Left renal cortex interstitium (tissue), 4 donors: Measurements from ENCODE around the gene CORO2B. TPM values are rescaled to one million over a fixed set of nuclear protein-coding genes. Genes with fewer than 3 reads are reported as not detected.

Experiments
- DNase-seq, 4 donors: peaks; one replicate each; pipeline ENCODE4 v3.0.0-alpha.2; 2013; ENCODE audit warnings: low read depth in 4 of 4, low spot score in 2 of 4, missing footprints in 1 of 4
- polyA plus RNA-seq, 4 donors: library from polyadenylated mRNA; unstranded; fragments of 120-200 nt; gene quantifications; one replicate each; pipeline ENCODE4 v1.2.1, GENCODE V29; 2013; ENCODE audit not compliant: insufficient read length in 4 of 4

CORO2B gene
- 10 to 100 TPM; 20.5 to 24.9 (median 22.8) TPM for polyA plus RNA-seq

DNA sequence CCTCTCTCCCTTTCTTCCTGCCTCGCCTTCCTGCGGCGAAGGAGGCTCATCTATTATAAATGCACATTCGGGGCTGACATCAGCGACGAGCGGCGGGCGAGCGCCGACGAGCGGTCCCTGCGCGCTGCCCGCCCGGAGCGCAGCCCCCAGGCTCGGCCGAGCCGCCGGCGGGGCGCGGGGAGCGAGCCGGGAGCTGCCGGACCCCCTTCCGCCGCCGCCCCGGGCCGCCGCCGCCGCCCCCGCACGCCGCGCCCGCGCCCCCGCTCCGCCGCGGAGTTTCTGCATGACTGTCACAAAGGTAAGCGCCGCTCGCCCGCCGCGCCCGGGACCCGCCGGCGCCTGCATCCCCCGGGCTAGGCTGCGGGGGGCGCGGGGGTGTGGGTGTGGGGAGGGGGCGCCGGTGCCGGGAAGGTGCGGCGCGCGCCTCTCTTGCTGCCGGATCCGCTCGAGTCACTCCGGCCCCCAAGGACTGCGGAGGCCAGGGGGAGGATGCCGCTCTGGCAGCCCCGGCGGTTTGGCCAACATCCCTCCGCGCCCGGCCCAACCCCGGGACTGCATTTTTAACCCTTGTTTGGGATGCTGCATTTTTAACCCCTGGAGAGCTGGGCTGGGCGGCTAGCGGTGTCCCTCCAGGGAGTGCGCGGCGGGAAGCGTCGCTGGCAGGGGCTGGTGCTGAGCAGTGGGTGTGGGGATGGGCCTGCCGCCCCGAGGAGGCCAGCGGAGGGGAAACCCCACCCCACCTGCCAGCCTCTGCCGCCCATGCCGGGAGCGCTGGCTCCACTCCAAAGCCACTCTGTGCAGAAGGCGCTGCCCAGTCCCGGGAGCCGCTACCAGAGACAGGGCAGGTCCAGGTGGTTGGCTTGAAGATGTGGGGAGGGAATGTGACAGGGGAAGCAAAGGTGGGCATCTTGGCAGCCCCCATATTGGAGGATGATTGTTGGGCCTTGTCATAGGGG is at the start of gene CORO2B:
Gene CORO2B, plus strand, starts transcription at position 14 of the 956 bp plus-strand sequence. Its CDS starts 270 bp downstream, at position 284.
- peak in 1 of 4 donors; percentile 32 for DNase-seq

- DNase-seq, result no peak
Observed at GRCh38 chr15:68531387-68532179, 47.2 kb upstream of the CORO2B start.

DNA sequence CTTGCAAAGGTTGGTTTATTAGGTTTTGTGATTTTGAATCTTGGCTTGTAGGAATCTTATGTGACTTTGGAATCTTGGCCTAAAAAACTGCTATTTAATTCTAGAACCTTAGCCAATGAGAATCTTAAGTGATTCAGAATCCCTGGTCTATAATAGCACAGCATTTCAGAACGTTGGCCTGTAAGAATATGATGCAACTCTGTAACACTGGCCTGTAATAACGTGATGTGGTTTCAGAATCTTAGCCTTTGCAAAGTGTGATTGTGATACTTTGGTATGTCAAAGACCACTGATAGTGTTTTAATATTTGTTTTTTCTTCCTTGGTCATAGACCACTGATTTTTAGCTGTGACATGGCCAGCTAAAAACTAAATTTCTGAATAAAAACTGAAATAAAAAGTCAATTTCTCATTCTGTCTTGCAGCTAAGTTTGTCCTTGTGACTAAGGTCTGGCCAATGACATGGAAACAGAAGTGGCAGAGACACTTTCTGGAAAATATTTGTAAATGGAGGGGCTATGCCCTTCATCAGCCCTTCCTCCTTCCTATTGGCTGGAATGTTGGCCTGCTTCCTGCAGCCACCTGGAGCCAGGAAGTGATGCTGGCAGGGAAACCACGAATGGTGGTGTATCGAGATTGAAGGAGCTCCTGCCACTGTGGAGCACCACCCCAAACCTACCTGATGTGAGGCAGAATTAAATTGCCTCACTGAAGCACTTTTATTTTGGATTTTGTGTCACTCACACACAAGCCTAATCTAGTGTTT is 42.3 kb upstream of the CORO2B start:
- no peak for DNase-seq

GRCh38 chr15:68537097-68537496 is 41.7 kb upstream of the CORO2B start:
- no peak for DNase-seq

DNA sequence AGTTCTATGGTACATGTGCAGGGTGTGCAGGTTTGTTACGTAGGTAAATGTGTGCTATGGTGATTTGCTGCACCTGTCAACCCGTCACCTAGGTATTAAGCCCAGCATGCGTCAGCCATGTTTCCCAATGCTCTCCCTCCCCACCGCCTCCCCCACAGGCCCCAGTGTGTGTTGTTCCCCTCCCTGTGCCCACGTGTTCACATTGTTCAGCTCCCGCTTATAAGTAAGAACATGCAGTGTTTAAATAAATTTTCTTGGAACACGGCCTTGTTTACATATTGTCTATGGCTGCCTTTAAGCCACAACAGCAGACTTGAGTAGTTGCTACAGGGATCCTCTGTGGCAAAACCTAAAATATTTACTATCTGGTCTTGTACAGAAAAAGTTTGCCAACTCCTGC is 41.3 kb upstream of the CORO2B start:
- no peak for DNase-seq

DNA sequence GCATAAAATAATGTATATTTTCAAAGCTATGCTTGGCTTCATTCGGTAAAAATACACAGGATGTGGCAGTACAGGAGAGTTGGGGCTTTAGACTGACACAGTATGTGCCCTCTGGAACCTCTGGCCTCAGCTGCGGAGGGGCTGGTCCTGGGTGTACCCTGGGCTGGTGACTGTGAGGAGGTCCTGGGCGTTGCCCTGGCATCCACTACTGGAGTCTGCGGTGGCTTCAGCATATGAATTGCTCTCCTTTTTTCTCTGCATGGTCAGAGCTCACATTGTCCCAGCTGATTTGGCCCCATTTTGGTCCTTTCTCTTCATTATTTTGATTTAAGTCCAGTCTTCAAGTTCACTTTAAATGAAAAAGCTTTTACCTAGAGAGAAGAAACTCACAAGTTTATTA is 40.5 kb upstream of the CORO2B start:
- DNase-seq, result no peak

DNA sequence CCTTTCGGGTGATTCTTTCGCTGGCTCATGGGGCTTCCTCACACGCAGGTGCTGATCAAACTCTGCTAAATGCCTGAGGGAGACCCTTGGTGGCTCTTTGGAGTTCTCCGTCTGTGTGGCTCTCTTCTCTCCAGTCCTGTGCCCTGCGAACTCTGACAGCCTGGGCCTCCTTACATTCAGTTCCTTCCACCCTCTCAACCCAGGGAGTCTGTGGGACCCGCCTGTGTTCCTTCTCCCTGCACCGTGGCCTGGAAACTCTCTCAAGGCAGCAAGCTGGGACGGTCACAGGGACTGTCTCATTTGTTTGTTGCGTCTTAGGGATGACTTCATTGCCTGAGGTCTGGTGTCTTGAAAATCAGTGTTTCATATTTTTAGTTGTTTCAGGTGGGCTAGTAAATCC is 37.0 kb upstream of the CORO2B start:
- no peak for DNase-seq

DNA sequence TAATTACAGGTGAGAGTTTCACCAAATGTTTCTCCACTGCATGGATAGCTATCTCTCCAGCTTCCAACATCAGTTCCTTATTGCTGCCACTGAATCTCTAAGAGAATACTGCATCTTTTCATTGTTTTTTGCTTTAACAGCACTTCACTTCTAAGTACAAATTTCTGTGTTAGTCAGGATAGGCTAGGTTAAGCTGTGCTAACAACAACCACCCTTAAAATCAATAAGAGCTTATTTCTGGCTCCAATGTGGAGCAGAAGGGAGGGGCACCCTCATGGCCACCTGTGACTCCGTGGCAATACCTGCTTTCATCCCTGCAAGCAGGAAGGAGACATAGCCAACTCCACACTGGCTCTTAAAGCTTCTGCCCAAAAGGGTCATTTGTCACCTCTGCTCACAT is 36.4 kb upstream of the CORO2B start:
- DNase-seq, result no peak

DNA sequence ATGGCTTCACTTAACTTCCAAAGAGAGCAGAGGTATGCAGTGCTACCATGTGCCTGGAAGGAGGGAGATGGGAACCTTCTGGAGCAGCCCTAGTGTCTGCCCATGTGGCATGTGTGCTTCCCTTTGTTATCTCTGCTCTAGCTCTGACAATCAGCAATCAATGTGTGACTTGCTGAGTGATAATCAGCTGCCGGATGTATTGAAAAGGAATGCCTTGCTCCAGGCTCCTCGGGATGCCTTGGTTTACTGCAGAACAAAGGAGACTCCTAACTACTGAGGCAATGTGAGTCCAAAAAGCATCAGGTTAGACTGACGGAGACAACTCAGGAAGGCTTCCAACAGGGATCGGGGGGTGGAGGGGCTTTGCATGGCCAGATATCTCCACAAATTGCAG is 36.0 kb upstream of the CORO2B start:
- no peak for DNase-seq

GRCh38 chr15:68543165-68544008 is 35.4 kb upstream of the CORO2B start:
- DNase-seq, result no peak

- no peak for DNase-seq
Observed at GRCh38 chr15:68546318-68546717, 32.5 kb upstream of the CORO2B start.

GRCh38 chr15:68548364-68548763 is 30.4 kb upstream of the CORO2B start:
- DNase-seq, result no peak

DNA sequence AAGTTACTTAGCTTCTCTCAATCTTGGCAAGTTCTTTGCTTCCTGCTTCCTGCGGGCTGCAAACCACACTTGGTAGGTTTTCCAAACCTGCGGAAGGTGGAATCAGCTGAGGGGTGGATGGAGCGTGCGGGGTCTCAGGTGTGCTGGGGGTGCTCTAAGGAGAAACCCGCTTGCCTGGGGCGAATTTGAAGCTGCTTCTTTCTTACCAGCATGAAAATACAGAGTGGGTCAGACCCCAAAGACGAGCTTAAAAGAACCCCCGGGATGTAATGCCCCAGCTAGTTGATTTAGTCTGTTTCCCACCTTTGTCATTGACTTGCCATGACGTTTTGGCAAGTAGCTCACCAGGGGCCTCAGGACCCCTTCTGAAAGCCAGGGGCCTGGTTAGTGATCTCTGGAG is 28.8 kb upstream of the CORO2B start:
- DNase-seq, result no peak

DNA sequence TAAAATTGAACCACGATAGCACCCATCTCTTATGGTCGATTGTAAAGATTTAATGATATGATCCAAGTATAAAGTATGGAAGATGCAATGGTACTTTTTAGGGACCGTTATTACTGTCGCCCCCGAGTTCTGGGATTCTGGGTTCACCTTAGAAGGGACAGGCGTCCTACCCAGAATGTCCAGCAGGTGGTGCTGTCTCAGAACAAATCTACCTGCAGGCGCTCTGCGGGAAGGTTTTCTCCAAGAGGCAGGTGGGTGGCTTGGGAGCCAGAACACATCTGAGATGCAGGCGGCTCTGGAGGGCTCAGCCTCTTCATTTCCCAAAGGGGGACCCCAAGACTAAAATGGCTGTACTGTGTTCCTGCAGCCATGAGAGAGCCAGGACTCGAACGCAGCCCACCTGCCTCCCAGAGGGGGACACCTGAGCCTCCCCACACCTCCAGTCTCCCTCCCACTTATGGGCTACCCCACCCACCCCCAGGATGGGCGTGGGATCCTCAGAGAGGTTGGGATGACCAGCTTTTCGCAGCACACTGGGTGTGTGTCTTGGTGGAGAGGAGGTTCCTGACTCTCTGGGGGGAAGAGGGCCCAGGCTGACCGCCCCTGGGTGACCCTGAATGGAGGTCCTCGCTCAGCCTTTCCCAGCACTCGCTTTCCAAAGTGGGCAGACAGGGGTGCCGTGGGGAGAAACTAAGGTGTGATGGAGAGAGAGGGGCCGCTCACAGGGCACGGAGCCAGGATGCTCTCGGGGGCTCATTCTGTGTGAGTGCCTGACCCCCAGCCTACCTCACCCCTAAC is 28.1 kb upstream of the CORO2B start:
- DNase-seq, result peak in 1 of 4 donors; percentile 43

GRCh38 chr15:68551296-68551635 is 27.5 kb upstream of the CORO2B start:
- no peak for DNase-seq

DNA sequence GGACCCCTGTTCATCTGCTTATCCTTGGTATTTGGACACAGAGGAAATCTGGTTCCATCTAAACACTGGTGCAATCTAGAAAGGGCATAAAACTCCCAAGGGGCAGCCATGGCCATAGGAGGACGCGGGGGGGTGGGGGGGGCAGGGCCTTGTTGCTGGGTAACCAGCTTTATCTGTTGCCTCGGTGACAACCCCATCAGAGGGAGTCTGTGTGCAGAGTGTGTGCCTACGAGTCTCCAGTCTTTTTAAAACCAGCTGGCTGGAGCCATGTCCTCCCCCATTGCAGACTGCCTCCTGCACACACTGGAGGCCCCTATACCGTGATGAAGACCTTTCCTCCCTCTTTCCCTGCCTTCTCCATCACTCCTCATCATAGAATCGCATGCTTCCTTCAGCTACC is 26.4 kb upstream of the CORO2B start:
- no peak for DNase-seq

GRCh38 chr15:68552773-68553172 is 26.0 kb upstream of the CORO2B start:
- DNase-seq, result no peak

GRCh38 chr15:68553314-68553993 is 25.3 kb upstream of the CORO2B start:
- DNase-seq, result no peak
